HUES48 (cell line): ENCODE data around the gene DUSP16.
"Not testable (repeated sequence)": the region's sequence is repeated elsewhere in the genome, so short reads cannot be mapped to it uniquely, and the experiment has no call there.

Experiments
- H3K27ac ChIP-seq: one replicate; pipeline ENCODE4 v1.7.0; 2013; ENCODE audit warnings: low read depth, low read length, inconsistent platforms
- H3K27me3 ChIP-seq: 2 replicates; pipeline ENCODE4 v1.6.1; 2013; ENCODE audit warnings: mild to moderate bottlenecking, low read length; ENCODE audit not compliant: control insufficient read depth, insufficient read depth
- H3K36me3 ChIP-seq: 2 replicates; pipeline ENCODE4 v1.6.1; 2013; ENCODE audit warnings: low read length; ENCODE audit not compliant: control insufficient read depth, insufficient read depth
- H3K4me1 ChIP-seq: 2 replicates; pipeline ENCODE4 v1.6.1; 2013; ENCODE audit warnings: mild to moderate bottlenecking, low read length; ENCODE audit not compliant: control insufficient read depth, insufficient read depth
- H3K4me3 ChIP-seq: 2 replicates; pipeline ENCODE4 v1.5.1; 2013; ENCODE audit warnings: mild to moderate bottlenecking, low read depth, low read length
- H3K9ac ChIP-seq: 2 replicates; pipeline ENCODE4 v1.6.1; 2013; ENCODE audit warnings: mild to moderate bottlenecking, low read depth, low read length, moderate library complexity
- H3K9me3 ChIP-seq: 2 replicates; pipeline ENCODE4 v1.6.1; 2013; ENCODE audit warnings: low read length; ENCODE audit not compliant: control insufficient read depth, insufficient read depth

The DUSP16 gene

DNA sequence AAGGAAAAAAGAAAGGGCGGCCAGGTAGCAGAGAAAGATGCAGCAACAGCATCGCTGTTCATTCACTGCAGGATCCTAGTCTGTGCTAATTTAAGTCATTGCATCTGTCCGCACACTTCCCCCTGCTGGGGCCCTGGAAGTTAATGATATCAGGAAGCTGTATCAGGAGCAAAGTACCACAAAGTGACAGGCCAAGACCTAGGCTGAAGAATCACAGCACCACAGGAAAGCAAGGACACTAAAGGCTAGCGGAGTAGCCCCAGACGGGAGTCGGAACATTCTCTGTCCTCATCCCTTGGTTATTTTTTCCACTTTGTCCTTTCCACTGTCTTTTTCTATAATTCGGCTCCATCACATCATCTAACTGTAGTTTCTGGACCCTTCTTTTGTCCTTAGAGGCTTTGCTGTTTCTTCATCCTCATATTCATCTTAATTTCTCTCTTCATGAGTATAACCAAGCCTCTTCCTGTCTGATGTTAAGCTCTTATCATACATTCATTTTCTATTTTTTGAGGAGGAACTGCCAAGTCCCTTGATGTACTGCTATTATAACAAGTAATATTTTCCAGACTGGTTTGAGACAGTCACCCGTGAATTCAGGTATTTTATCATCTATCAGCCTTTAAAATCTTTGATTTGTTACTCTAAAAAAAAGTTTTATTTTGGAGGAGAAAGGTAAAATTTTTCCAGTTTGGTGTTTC lies 28.3 kb downstream of the DUSP16 start:
- no peak overlapping the region for H3K27ac ChIP-seq
- H3K27me3 ChIP-seq: no peaks in the 10 kb centered on the region
- H3K36me3 ChIP-seq: peaks cover 12% of the 10 kb centered on the region
- peaks cover 19% of the 10 kb centered on the region for H3K4me1 ChIP-seq
- H3K9ac ChIP-seq: no peak overlapping the region
- no peaks in the 10 kb centered on the region for H3K9me3 ChIP-seq
- no peak overlapping the region for H3K4me3 ChIP-seq

DNA sequence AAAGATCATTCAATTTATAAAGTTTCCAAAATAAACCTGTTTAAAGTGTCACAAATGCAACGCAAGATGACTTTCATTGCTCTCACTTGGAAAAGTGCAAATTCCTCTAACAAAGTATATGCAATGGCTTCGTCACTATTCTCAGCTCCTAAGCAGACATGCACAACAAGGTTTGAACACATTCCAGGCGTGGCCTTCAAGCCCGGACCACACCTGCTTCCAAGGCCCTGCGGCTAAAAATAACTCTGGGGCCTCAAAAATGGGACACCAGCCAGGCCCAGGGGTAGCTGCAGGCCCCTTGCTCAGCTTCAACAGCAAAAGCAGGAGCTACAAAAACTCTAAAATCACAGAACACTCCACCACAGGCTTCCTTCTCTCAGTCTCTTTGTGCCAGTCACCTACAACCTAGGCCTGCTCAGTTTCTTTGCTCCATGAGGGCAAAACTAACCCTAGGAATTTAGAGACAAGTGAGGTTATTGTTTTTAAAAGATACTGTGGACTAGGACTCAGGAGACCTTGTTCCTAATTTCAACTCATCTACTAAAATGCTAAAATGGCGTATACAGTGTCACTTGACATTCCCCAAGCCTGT lies 29.3 kb downstream of the DUSP16 start:
- H3K4me1 ChIP-seq: peaks cover 15% of the 10 kb centered on the region; the same call in 1 of the 2 replicates
- no peak overlapping the region for H3K9ac ChIP-seq

DNA sequence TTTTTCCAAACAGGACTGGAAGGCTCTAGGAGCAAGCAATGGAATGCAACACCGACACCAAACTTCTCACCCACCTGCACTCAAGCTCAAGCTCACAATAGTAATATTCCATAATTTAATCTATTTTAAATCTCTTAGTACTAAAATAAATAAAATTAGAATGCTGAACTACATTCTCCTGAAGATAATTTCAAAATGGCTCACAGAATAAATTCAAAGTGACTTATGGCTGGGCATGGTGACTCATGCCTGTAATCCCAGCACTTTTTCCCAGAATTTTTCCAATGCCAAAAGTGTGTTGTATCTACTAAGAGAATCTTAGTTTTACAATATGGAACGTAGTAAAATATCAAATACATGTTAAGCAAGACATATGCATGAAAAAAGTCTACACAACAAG lies 31.5 kb downstream of the DUSP16 start:
- Histone ChIP-seq H3K4me1 (peaks cover 35% of the 10 kb centered on the region), H3K27ac (no peak overlapping the region), H3K4me3 (no peak overlapping the region), H3K36me3 (peaks cover 12% of the 10 kb centered on the region), H3K9ac (no peak overlapping the region), H3K9me3 (no peaks in the 10 kb centered on the region), H3K27me3 (no peaks in the 10 kb centered on the region)

More for the DNA sequence above, 29.3 kb downstream of the DUSP16 start:
- no peak overlapping the region for H3K27ac ChIP-seq
- peaks cover 12% of the 10 kb centered on the region for H3K36me3 ChIP-seq
- H3K4me3 ChIP-seq: no peak overlapping the region
- no peaks in the 10 kb centered on the region for H3K9me3 ChIP-seq
- no peaks in the 10 kb centered on the region for H3K27me3 ChIP-seq

DNA sequence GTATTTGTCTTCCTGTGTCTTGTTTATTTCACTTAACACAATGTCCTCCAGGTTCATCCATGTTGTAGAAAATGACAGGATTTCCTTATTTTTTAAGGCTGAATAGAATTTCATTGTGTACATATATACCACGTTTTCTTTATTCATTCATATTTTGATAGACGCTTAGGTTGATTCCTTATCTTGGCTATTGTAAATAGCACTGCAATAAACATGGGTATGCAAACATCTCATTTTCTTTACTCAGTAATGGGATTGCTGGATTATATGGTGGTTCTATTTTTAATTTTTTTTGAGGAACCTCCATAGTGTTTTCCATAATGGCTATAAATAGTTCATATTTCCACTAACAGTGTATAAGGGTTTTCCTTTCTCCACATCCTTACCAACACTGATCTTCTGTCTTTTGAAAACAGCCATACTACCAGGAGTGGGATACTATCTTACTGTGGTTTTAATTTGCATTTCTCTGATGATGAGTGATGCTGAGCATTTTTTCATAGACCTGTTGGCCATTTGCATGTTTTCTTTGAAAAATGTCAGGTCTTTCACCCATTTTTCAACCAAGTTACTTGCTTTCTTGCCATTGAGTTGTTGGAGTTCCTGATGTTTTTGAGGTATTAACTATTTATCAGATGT lies 32.8 kb downstream of the DUSP16 start:
- Histone ChIP-seq H3K4me1 (peaks cover 35% of the 10 kb centered on the region), H3K9ac (no peak overlapping the region), H3K4me3 (no peak overlapping the region), H3K27me3 (no peaks in the 10 kb centered on the region), H3K9me3 (no peaks in the 10 kb centered on the region), H3K36me3 (peaks cover 12% of the 10 kb centered on the region), H3K27ac (no peak overlapping the region)

DNA sequence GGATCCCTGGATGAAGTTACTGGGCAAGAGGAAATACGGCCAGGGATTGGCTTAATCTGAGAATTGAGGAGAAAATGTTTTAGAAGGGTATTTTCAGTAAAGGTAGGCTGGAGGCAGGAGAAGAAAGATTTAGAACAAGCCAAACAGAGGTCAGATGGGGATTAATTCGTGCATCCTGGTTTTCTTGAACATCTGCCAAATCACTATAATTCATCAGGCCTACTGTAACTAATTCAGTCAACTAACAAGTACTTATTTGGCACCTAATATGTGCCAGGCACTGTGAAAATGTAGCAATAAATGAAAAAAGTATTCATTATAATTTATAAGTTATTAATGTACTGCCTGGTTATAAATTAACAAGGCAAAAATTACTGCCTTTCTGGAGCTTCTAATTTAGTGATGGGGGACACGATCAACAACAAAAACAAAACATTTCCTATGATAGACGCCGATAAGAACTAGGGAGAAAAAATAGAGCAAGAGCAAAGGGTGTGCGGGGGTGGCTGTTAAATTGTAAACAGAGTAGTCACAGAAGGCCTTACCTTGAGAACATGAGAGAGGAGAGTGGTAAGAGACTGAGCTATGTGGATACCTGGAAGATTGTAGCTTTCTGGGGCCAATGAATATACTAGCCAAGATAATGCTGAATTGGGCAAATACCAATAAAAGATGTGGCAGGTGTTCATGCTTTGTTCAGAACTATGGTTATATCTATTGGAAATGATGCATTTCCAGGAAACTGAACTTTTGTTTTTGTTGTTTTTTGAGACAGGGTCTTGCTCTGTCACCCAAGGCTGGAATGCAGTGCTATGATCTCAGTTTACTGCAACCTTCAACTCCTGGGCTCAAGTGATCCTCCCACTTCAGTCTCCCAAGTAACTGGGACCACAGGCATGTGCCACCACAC lies 34.0 kb downstream of the DUSP16 start:
- Histone ChIP-seq H3K9ac (no peak overlapping the region), H3K4me3 (no peak overlapping the region), H3K27me3 (no peaks in the 10 kb centered on the region), H3K4me1 (peaks cover 24% of the 10 kb centered on the region), H3K9me3 (no peaks in the 10 kb centered on the region), H3K36me3 (peaks cover 12% of the 10 kb centered on the region), H3K27ac (peak overlapping the region; percentile 17)

DNA sequence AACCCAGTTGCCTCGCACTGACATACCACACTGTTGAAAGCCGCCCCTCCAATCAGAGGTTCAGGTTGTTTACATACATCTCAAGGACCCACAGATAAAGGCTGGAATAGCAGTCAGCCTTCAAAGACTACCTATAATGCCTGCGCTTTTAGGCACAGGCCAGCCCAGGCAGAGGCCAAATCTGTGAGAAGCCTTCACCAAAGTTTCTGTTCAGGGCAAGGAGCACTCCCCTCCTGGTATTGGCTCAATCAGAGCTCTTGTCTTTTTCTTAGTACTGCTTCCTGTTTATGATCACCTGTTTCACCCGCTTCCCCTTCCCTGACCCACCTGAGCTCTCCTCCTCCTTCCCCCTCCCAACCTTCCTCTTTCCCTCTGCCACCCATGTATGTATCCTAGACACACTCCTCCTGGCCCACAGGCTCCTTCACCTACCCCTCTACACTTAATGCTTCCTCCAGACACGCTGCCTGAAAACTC lies 34.8 kb downstream of the DUSP16 start:
- Histone ChIP-seq H3K4me3 (no peak overlapping the region), H3K9me3 (no peaks in the 10 kb centered on the region)

DNA sequence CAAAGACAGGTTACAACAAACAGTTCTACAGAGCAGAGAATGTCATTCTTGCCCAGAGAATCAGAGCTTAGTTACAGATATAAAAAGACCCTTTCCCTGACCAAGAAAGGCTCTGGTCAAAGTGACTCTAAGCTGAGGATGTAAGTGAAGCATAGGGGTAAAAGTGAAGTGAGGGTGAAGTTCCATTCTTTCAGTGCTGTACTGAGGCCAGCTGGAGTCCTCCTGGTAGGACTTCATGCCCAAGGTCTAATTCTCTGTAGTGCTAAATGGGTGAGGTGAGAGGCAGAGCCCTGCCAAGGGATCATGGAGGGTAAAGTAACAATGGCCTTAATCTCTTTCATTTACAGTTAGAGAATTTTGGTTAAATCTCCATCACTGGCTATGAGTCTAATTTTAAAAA lies 38.5 kb downstream of the DUSP16 start:
- peaks cover 22% of the 10 kb centered on the region for H3K36me3 ChIP-seq
- H3K27me3 ChIP-seq: no peaks in the 10 kb centered on the region
- H3K27ac ChIP-seq: no peak overlapping the region
- H3K4me3 ChIP-seq: no peak overlapping the region
- no peaks in the 10 kb centered on the region for H3K9me3 ChIP-seq
- H3K9ac ChIP-seq: no peak overlapping the region
- H3K4me1 ChIP-seq: peaks cover 51% of the 10 kb centered on the region

More for the DNA sequence above, 34.8 kb downstream of the DUSP16 start:
- H3K9ac ChIP-seq: no peak overlapping the region
- H3K27me3 ChIP-seq: no peaks in the 10 kb centered on the region
- peak overlapping the region; percentile 59 for H3K27ac ChIP-seq
- peaks cover 20% of the 10 kb centered on the region for H3K4me1 ChIP-seq
- H3K36me3 ChIP-seq: peaks cover 12% of the 10 kb centered on the region

DNA sequence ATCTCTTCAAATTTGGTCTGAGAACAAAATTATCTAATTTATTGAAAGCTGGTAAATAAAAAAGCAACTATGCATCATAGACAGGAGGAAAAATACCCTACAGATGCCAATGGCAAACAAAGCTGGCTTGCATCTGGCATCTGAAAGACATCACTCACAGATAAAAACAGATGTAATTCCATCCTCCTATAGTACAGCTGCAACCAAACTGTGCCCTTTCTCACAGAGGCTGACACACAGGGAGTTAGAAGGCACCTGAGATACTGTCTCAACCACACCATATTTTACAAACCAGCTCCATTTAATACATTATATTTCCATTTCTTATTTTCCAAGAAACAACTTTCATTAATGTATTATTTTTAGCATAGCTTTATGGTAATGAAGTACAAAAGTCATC lies 39.4 kb downstream of the DUSP16 start:
- no peaks in the 10 kb centered on the region for H3K27me3 ChIP-seq
- no peak overlapping the region for H3K9ac ChIP-seq
- H3K4me1 ChIP-seq: peaks cover 57% of the 10 kb centered on the region
- H3K9me3 ChIP-seq: no peaks in the 10 kb centered on the region
- H3K36me3 ChIP-seq: peaks cover 30% of the 10 kb centered on the region
- no peak overlapping the region for H3K4me3 ChIP-seq
- no peak overlapping the region for H3K27ac ChIP-seq

DNA sequence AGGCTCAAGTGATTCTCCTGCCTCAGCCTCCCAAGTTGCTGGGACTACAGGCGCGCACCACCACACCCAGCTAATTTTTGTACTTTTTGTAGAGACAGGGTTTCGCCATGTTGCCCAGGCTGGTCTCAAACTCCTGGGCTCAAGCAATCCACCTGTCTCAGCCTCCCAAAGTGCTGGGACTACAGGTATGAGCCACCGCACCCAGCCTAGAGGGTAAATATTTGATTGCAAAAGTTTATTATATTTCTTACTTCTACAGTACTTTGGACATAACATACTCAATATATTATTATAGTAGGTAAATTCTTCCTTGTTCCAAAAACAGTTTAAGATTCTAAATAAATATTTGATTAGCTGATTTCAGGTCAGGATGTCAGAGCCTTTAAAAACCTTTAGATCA lies 40.0 kb downstream of the DUSP16 start:
- H3K9me3 ChIP-seq, H3K27ac ChIP-seq, H3K4me3 ChIP-seq, H3K27me3 ChIP-seq, H3K9ac ChIP-seq: not testable (repeated sequence)
- Histone ChIP-seq H3K36me3 (peaks cover 35% of the 10 kb centered on the region), H3K4me1 (peaks cover 51% of the 10 kb centered on the region)

DNA sequence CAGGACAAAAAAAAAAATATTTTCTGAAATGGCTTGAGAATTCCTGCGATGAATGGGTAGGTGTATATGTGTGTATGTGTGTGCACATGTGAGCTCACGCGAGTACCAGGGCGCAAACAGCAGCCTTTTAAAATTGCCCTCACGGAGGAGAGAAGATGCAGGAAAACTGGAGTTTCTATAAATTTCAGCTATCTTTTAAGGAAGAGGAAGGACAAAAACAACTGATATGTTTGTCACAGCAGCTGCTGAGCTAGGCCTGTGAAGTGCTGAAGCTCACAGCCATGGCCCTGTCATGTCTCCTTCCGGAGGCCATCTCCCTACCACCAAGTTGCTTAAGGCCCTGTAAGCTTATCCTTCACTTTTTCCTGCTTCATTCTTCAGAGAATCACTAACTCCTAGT lies 40.8 kb downstream of the DUSP16 start:
- Histone ChIP-seq H3K4me1 (peaks cover 46% of the 10 kb centered on the region), H3K27me3 (no peaks in the 10 kb centered on the region), H3K27ac (peak overlapping the region; percentile 14), H3K9me3 (no peaks in the 10 kb centered on the region), H3K9ac (no peak overlapping the region), H3K4me3 (no peak overlapping the region), H3K36me3 (peaks cover 43% of the 10 kb centered on the region)
